ENCODE data around the gene BEAN1. TPM values are rescaled to one million over a fixed set of nuclear protein-coding genes. Genes with fewer than 3 reads are reported as not detected.

The BEAN1 gene
- total RNA-seq, 1 experiment from 2014 or later, result 0.24 TPM

DNA sequence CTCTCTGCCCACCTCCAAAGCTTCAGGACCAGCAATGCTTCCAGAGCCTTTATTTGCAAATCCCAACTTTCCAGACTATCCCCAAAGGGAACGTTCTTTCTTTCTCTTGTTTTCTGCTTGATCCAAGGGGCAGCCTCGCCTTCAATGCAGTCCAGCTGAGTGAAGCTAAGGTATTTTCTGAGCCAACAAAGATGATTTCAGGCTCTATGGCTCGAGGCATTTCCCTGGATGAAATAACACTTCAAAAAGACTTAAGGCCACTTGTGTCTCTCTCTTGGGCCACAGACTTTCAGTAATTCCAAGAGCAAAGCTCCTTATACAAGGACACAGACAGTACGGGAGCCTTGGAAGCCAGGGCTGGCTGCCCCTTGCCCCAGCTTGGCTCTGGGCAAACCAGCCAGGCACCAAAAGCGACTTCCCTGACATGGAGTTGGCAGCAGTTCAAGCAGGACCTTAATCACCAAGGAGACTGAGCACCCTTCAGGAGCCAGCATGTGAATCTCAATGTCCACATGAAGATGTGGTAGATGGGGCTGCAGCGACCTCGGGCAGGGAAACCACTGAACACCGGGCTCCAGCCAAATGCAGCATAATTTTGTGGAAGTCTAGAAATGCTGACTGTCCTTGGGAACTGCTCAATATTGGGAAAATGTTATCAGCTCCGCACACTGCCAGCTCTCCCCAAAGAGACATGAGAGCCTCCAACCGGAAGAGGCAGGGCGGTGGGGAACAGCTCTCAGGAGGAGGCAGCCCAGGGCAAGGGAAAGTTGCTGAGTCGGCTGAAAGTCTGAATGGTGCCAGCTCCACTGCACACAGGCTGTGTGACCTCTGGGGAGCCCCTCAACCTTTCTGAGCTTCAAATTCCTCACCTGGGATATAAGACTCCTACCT lies 83.9 kb downstream of the BEAN1 start:
- DNase-seq, result no peak
- TF ChIP-seq, protein P1, sequence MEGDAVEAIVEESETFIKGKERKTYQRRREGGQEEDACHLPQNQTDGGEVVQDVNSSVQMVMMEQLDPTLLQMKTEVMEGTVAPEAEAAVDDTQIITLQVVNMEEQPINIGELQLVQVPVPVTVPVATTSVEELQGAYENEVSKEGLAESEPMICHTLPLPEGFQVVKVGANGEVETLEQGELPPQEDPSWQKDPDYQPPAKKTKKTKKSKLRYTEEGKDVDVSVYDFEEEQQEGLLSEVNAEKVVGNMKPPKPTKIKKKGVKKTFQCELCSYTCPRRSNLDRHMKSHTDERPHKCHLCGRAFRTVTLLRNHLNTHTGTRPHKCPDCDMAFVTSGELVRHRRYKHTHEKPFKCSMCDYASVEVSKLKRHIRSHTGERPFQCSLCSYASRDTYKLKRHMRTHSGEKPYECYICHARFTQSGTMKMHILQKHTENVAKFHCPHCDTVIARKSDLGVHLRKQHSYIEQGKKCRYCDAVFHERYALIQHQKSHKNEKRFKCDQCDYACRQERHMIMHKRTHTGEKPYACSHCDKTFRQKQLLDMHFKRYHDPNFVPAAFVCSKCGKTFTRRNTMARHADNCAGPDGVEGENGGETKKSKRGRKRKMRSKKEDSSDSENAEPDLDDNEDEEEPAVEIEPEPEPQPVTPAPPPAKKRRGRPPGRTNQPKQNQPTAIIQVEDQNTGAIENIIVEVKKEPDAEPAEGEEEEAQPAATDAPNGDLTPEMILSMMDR (conservative IDR thresholded peaks at IDR 0.05), result no peak
- H3K14ac ChIP-seq (ENCODE audit: insufficient read depth, low read length), result no peak overlapping the region
- H3K27ac ChIP-seq (ENCODE audit: insufficient read length, low read depth, low read length), result no peak overlapping the region
- H3T11ph ChIP-seq (ENCODE audit: low read length), result no peak overlapping the region
- no peak overlapping the region for H3K56ac ChIP-seq (ENCODE audit: insufficient read length, low read depth, low read length)
- no peak overlapping the region for H2BK15ac ChIP-seq (ENCODE audit: low read depth, low read length)
- WGBS (ENCODE audit: extremely low coverage, insufficient read length, low lambda C conversion rate), result no CpG with 5 or more reads among the region's 12 CpGs
- H3K4ac ChIP-seq (ENCODE audit: low read depth, low read length), result no peak overlapping the region
- peak overlapping the region; percentile 47 for H4K91ac ChIP-seq (ENCODE audit: insufficient read length, low read depth, low read length)
- peaks cover 9 to 17% (median 12%) of the 10 kb centered on the region in 3 experiments; a peak in 5 of 7 replicates for H3K36me3 Mint-ChIP-seq (ENCODE audit: insufficient read depth in 1 of 3, low read depth in 3 of 3)
- H3K79me2 ChIP-seq (ENCODE audit: insufficient read depth, low read length), result no peaks in the 10 kb centered on the region
- H3K9me3 ChIP-seq (ENCODE audit: control insufficient read depth, low read depth, low read length), result no peaks in the 10 kb centered on the region
- H4K8ac ChIP-seq (replicated peaks; ENCODE audit: insufficient read length, low read depth, low read length), result no peak overlapping the region
- no peak overlapping the region for H2AFZ ChIP-seq (ENCODE audit: low read length)
- no peak overlapping the region for H3K4me2 ChIP-seq (ENCODE audit: insufficient read depth, insufficient read length, low read length)
- H4K5ac ChIP-seq (ENCODE audit: insufficient read length, low read depth, low read length), result no peak overlapping the region
- H3K9me3 Mint-ChIP-seq, result peaks cover 2 to 3% of the 10 kb centered on the region in 2 experiments; a peak in 2 of 5 replicates
- no peaks in the 10 kb centered on the region for H3K79me1 ChIP-seq (ENCODE audit: insufficient read depth, low read depth, low read length, poor library complexity, severe bottlenecking)
- H3K27me3 Mint-ChIP-seq (ENCODE audit: low read depth), result peaks cover 11% of the 10 kb centered on the region
- H3K23me2 ChIP-seq (ENCODE audit: insufficient read length, low read depth, low read length, poor library complexity, severe bottlenecking), result no peaks in the 10 kb centered on the region
- peaks cover 4% of the 10 kb centered on the region; the same call in 1 of the 2 replicates for H3K4me1 ChIP-seq (ENCODE audit: insufficient read depth, low read length)
- no peak overlapping the region for H3K9ac ChIP-seq (ENCODE audit: extremely low read depth, insufficient read length, low read length)
- no peak overlapping the region for H3K23ac ChIP-seq (ENCODE audit: insufficient read length, low read depth, low read length)
- H3K4me1 Mint-ChIP-seq, result peaks cover 30 to 40% of the 10 kb centered on the region in 2 experiments
- H2BK5ac ChIP-seq (ENCODE audit: insufficient read length, low read length), result no peak overlapping the region
- peak overlapping the region in 2 of 3 experiments; percentile 96 to 97; a peak in 4 of 7 replicates for H3K27ac Mint-ChIP-seq
- peak overlapping the region; percentile 7 for H3K18ac ChIP-seq (ENCODE audit: insufficient read length, low read depth, low read length)
- H2BK120ac ChIP-seq (ENCODE audit: low read depth, low read length, poor library complexity, severe bottlenecking), result no peak overlapping the region
- H3K4me3 Mint-ChIP-seq, result no peak overlapping the region
- no peak overlapping the region for H2AK5ac ChIP-seq (ENCODE audit: insufficient read length, low read length)
- H3K27me3 ChIP-seq (ENCODE audit: insufficient read depth, low read length), result no peaks in the 10 kb centered on the region
- no peak overlapping the region for H2BK20ac ChIP-seq (ENCODE audit: low read depth, low read length, poor library complexity, severe bottlenecking)
- no peak overlapping the region for H2BK12ac ChIP-seq (ENCODE audit: insufficient read length, low read depth, low read length)
- no peaks in the 10 kb centered on the region for H4K20me1 ChIP-seq (ENCODE audit: control insufficient read depth, insufficient read depth, insufficient read length)
